ENCODE results near the gene ALDH1L1.

The ALDH1L1 gene

GRCh38 chr3:126191246-126191645 is 10.9 kb upstream of the ALDH1L1 start:
- no peak for DNase-seq

DNA sequence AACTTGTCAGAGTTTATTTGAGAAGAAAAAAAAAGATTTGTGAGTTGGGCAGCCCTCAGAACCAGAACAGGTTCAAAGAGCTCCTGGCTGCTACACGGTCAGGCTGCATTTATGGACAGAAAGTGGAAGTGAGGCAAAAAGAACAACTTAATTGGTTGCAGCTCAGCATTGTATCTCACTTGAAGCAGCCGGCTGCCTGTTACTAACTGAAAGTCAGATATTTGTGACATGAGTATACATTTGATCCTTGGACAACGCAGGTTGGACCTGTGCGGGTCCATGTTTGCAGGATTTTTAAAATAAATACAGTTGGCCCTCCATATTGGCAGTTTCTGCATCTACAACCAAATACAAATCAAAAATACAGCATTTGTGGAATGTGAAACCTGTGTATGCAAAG is 7.5 kb upstream of the ALDH1L1 start:
- DNase-seq, result no peak

DNA sequence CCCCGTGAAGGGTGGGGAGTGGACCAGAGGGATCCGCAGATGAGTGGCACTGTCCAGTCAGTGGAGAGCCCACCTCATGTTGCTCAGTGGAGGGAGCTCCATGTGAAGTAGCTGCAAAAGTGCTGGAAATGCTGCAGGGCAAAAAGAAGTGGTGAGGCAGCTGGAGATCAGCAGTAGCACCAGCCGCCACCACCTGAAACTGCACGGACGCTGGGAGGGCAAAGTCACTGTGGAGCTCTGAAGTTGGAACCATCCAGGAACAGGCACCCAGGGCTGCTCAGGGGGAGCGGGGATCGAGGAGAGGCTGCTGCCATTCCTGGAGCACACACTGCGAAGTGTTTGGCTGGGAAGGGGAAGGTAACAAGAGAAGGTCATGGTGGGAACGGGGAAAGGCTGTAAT is 6.4 kb upstream of the ALDH1L1 start:
- no peak for DNase-seq

GRCh38 chr3:126186271-126186670 is 5.9 kb upstream of the ALDH1L1 start:
- no peak for DNase-seq

DNA sequence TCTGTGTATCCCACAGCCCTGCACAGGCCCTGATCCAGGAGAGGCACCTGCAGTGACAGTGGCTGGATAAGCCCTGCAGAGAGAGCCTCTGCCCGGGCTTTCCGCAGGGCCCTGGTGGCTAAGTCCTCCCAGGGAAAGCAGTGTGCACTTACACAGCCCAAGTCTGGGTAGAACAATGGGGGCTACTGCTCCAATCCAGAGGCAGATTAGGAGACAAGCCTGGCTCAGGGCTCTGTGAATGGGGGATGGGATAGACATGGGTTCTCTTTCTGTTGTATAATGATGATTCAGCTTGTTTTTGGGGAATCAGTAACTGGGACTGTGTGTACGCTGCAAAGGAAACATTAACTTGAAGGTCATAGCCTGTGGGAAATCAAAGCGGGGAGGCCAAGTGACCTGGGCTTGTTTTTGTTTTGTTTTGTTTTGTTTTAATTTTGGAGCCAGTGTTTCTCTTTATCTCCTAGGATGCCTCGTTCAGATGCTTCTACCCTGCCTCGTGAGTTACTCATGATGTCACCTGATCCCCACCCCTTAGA is 4.1 kb upstream of the ALDH1L1 start:
- DNase-seq, result no peak

DNA sequence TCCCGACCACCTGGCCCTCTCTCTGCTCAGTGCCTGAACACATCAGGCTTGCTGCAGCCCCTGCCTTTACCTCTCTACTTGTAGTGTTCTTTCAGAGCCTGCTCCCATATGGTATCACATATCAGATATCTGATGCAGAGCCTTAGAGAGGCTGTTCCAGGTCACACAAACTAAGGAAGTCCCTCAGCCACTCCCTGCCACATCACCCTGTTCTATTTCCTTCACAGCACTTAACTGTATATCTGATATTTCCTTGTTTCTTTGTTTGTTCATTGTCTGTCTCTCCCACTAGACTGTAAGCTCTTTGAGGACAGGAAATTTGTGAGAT is 976 bp upstream of the ALDH1L1 start:
- no peak for DNase-seq

GRCh38 chr3:126179825-126180476 is 435 bp downstream of the ALDH1L1 start:
- no peak for DNase-seq

- no peak for DNase-seq
These were observed 10.2 kb downstream of the ALDH1L1 start for GRCh38 chr3:126170073-126170777.

- DNase-seq, result no peak
These were observed 12.8 kb downstream of the ALDH1L1 start for GRCh38 chr3:126167566-126167965.

GRCh38 chr3:126166009-126166408 is 14.4 kb downstream of the ALDH1L1 start:
- no peak for DNase-seq

DNA sequence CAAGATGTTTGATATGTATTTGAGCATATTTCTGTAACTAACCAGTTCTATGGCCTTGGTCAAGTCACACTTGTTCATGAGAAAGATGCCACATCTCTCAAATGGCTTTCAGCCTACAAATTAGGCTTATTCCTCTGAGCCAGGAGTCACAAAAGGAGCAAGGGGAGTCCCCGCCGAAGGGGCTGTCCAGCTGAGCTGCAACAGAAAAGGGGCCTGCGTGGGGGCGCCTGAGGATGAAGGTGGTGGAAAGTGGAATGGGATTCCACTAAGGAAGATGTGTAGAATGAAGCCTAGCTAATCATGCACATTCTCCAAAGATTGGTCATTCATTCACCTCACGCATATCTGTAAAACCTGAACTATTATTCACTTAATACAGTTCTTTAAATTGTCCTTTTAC is 19.1 kb downstream of the ALDH1L1 start:
- DNase-seq, result no peak

DNA sequence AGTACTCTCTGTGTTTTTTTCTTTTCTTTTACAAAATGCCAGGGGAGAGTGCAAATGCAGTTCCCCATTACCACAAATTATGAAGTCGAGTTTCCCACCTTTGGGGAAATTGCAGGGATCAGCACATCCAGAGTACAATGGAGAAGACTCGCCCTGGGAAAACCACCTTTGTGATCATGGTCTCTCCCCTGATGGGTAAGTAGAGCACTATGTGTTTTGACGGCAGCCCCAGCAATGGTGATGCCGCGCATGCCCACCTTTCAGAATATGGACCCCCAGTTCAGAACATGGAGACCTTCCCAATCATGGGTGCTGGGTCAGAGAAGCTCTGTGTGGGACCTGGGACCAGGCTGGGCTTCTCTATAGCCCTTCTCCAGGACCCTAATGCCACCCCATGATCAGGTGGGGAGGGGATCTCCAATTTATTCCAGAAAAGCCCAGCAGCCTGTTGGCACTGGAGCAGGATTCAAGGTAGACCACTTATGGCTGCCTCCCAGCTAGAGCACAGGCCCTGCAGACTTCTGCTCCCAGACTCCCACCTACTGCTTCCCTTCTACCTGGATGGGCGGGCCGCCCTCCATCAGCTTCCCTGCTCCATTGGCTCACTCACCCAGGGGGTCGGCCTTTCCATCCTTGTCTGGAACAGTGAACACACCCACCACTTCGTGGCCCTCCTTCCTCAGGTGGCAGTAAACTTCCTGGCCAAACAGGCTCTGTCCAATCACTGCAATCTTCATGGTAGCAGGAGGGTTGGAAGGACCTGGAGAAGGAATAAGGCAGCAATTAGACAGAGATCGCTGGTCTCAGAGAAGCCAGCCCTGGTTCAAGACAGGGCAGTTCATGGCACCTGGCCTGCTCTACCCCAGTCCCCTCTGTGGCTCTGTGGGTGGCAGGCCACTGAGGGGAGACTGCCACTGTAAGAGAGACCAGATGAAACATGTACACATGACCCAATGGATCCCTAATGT is 19.9 kb downstream of the ALDH1L1 start:
- DNase-seq, result no peak

GRCh38 chr3:126159476-126159875 is 20.9 kb downstream of the ALDH1L1 start:
- DNase-seq, result no peak

DNA sequence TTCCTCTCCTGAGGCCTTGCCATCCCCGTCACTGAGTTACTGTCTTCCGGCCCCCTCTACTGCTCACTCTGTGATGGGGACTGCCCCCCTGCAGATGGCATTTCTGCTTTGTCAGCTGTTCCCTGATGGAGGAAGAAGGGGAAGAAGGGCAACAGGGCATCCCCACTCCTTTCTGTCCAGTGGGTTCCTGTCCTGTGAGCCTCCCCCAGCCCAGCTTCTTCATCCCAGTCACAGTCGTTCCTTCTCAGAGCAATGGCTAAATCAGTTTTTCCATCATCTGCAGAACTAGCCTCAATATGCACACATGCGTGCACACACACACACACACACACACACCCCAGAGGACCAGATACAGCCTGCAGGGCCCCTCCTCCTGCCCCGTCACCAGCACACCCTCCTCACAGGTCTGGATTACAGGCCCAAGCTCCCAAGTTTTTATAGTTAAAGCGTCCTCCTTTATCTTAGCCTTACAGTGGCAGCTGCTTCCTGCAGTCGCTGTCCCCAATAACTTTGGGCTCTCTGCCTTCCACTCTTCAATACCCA is 21.4 kb downstream of the ALDH1L1 start:
- DNase-seq, result no peak

GRCh38 chr3:126158016-126158911 is 22.1 kb downstream of the ALDH1L1 start:
- no peak for DNase-seq

GRCh38 chr3:126157083-126157768 is 23.2 kb downstream of the ALDH1L1 start:
- no peak for DNase-seq

DNA sequence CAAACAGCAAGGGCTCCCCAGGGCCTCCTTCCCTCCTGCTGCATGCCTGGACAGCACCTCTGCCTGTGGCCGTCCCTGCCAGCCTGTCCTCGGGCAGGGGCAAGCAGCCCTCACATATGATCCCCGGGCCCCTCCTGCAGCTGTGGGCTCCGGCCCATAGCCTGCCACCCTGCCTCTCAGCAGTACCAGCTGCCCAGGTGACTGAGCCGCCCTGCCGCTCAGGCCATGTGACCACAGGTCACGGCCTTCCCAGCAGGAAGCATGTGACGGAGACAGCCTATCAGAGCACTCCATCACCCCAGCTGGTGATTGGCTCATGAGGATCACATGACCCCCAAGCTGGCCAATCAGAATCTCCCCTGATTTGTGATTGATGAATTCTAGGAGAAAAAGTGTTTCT is 23.9 kb downstream of the ALDH1L1 start:
- DNase-seq, result no peak

GRCh38 chr3:126155819-126156218 is 24.6 kb downstream of the ALDH1L1 start:
- no peak for DNase-seq

DNA sequence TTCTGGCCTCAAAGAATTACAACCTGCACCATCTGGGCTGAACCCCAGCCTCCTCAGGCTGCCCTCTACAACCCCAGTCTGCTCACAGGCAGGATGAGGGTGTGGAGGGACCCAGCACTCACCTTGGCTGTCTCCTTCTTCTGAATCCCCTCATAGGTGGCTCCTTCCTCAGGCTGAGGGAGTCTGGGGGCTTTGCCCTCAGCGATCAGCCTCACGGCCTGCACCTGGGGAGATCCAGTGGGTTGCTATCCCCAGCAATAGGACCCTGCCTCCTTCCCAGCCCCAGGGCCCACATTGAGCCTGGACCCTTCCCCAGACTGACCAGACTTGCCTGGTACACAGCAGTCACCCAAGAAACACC is 25.1 kb downstream of the ALDH1L1 start:
- DNase-seq, result no peak

DNA sequence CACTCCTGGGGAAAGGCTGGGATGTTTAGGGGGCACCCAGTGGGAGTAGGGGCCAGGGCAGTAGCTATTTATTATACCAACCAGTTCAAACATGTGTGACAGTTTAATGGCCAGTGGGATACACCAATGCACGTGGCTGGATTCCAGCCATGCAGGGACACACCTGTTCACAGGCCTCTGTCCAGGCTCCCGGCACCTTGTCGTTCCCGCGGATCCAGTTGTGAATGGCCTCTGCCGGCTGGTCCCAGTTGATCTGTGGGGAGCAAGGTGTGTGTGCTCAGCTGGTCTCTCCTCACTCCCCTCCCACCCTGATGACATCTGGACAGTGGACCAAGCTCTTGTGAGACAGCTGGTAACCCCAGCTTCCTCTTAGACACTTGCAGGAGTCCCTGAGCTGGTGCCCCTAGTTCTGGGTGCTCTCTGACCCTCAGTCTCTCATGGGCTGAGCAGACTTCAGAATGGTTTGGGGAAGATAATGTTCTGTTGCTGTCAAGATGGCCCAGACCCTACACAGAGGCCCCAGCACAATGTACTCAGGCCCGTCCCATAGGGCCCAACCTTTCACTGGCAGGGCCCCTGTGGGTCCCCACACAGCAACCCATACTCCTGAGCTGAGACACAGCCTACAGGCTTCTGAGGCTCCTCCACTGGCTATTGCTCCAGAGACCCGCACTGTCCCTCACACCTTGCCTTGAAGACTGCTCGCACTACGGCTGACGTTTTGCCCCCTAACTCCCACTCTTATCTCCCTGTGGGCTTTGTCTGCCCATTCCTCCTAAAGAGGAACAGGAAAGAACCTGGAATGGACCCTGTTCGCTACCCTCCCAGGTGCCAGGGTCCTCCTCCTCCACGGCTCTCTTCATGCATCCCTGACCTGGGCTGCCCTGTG is 25.8 kb downstream of the ALDH1L1 start:
- no peak for DNase-seq

Measured in hematopoietic multipotent progenitor cell treated with erythropoietin and hydrocortisone succinate and interleukin-3 and kit ligand, for 8 days (in vitro differentiated cells).